NCI-H1092 treated with DMSO at 0.1 percent for 48 hours (cell line): ENCODE measurements around the gene RAX2.

Experiments used
- DNase-seq: peaks from one replicate; lab custom pipeline; 2025; lab: John Stamatoyannopoulos, UW

RAX2 gene

GRCh38 chr19:3801412-3802096 lies 29.5 kb upstream of the RAX2 start:
- peak; percentile 53 for DNase-seq

- no peak for DNase-seq
Observed at GRCh38 chr19:3800996-3801395, 29.0 kb upstream of the RAX2 start.

- DNase-seq, result no peak
Observed at GRCh38 chr19:3798137-3798536, 26.1 kb upstream of the RAX2 start.

GRCh38 chr19:3796358-3796757 lies 24.3 kb upstream of the RAX2 start:
- no peak for DNase-seq

- DNase-seq, result no peak
Observed at GRCh38 chr19:3793799-3794198, 21.8 kb upstream of the RAX2 start.

GRCh38 chr19:3792114-3792513 lies 20.1 kb upstream of the RAX2 start:
- DNase-seq, result no peak

- DNase-seq, result no peak
Observed at GRCh38 chr19:3790941-3791340, 18.9 kb upstream of the RAX2 start.

GRCh38 chr19:3790209-3790734 lies 18.2 kb upstream of the RAX2 start:
- DNase-seq, result no peak

GRCh38 chr19:3788996-3789778 lies 17.2 kb upstream of the RAX2 start:
- DNase-seq, result no peak

- DNase-seq, result no peak
Observed at GRCh38 chr19:3785938-3786824, 14.2 kb upstream of the RAX2 start, which contains the start of gene MATK. TSS of gene MATK (minus strand) at chr19:3786381. CDS start at chr19:3785135, 1,246 bp downstream.

- no peak for DNase-seq
Observed at GRCh38 chr19:3785451-3785937, 13.5 kb upstream of the RAX2 start.

- DNase-seq, result no peak
Observed at GRCh38 chr19:3784607-3785450, 12.8 kb upstream of the RAX2 start.

GRCh38 chr19:3783660-3784584 lies 11.9 kb upstream of the RAX2 start:
- DNase-seq, result peak; percentile 1

- DNase-seq, result no peak
Observed at GRCh38 chr19:3782903-3783302, 10.9 kb upstream of the RAX2 start.

GRCh38 chr19:3782330-3782729 lies 10.3 kb upstream of the RAX2 start:
- DNase-seq, result no peak

GRCh38 chr19:3781603-3782002 lies 9.6 kb upstream of the RAX2 start:
- DNase-seq, result no peak

- no peak for DNase-seq
Observed at GRCh38 chr19:3780786-3781304, 8.8 kb upstream of the RAX2 start.

- no peak for DNase-seq
Observed at GRCh38 chr19:3778899-3779723, 7.1 kb upstream of the RAX2 start.
